Stimulated activated CD8-positive, alpha-beta memory T cell treated with anti-CD3 and anti-CD28 coated beads, Interleukin-15, amount 100 ng/mL, for 1 hour (primary cell): ENCODE data around the gene LEP.

Experiments
- DNase-seq: peaks from one replicate; pipeline ENCODE4 v3.0.0-alpha.2; 2020; ENCODE audit warnings: low read depth

LEP gene

GRCh38 chr7:128240696-128241386, at the start of gene LEP:
LEP (plus strand) TSS chr7:128241278; CDS start chr7:128252019, 10,741 bp downstream.
- no peak for DNase-seq

- DNase-seq = no peak
These were observed 48.5 kb upstream of the LEP start for GRCh38 chr7:128192497-128193142.

- DNase-seq = no peak
These were observed 46.4 kb upstream of the LEP start for GRCh38 chr7:128194533-128195282.

- no peak for DNase-seq
These were observed 43.5 kb upstream of the LEP start for GRCh38 chr7:128197589-128197988.

DNA sequence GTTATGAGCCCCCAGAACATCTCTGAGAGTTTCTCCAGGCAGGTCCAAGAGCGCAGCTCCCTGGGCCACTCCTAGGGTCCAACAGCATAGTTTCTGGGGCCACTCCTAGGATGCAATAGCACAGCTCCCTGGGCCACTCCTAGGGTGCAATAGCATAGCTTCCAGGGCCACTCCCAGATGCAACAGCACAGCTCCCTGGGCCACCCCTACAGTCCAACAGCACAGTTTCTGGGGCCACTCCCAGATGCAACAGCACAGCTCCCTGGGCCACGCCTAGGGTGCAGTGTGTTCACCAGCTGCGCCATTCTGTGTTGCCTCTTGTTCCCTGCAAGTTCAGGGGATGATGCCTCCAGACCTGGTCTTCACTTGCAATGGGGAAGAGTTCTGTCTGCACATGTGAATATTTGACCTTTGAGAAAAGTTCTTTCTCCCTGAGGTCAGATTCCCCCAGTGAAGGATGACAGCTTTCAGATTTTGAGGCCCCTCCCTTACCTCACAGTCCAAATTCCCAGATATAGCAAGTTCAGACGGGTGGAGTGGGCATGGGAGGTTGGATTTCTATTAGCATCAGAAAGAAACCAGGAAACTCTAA, 43.0 kb upstream of the LEP start:
- no peak for DNase-seq

DNA sequence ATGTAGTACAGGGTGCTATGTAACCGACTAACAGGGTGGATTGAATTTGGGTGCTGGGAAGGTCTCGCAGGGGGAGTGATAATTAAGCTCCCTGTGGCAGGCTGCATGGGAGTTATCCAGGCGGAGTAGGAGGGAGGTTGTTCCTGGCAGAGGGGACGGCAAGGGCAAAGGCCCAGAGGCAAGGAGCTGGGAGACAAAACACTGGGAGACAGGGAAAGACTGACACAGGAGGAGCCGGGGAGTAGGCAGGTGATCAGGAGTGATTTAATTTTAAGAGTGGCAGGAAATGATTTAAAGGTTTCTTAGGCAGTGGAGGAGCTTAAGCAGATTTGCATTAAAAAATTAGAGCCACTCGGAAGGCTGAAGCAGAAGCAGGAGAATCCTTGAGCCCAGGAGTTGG, 40.7 kb upstream of the LEP start:
- DNase-seq = no peak

GRCh38 chr7:128201067-128201689, 39.9 kb upstream of the LEP start:
- DNase-seq = no peak

- no peak for DNase-seq
These were observed 39.4 kb upstream of the LEP start for GRCh38 chr7:128201690-128202085.

- no peak for DNase-seq
These were observed 38.7 kb upstream of the LEP start for GRCh38 chr7:128202287-128202957.

DNA sequence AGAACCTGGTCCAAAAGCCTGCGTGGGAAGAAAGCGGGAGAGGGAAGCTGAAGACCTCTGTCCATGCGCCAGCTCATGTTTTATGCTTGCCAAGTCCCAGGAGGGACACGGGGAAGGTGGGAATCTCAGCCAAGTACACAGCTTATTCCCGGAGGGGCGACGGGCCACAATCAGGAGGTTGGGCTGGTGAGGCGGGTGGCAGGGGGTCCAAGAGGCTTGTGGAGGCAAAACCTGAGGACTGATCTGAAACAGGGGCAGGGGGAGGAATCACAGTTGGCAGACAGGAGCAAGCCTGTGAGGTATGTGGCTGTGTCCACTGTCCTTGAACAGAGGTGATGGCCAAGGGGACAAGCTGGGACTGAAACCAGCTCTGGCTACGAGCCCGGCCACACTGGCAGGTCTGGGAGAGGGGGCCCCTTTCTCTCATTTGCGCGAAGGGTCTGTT, 38.0 kb upstream of the LEP start:
- no peak for DNase-seq

DNA sequence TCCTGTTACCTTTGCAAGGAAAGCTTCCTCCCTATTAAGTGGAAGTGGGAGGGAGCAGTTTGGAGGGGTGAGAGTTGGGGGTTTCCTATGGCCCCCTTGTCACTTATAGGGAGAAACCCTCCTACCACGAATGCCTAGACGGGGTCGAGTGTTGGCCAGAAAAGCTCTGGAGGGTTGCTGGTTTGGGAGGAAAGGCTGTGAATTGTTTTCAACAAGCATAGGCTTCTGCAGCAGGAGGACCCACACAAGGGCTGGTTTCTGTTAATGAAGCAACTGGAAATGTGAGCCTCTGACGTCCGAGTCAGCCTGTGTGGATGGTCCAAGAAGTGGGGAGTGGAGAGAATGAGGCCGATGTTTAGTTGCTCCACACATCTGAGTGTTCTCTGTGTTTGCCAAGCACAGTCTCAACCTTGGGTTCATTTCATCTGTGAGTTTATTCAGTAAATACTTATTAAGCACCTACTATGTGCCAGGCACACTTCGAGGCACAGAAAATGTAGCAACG, 37.3 kb upstream of the LEP start:
- DNase-seq = no peak

GRCh38 chr7:128204455-128204854, 36.6 kb upstream of the LEP start:
- DNase-seq = no peak

GRCh38 chr7:128205068-128205467, 36.0 kb upstream of the LEP start:
- DNase-seq = no peak

GRCh38 chr7:128206017-128206746, 34.9 kb upstream of the LEP start:
- DNase-seq = no peak

DNA sequence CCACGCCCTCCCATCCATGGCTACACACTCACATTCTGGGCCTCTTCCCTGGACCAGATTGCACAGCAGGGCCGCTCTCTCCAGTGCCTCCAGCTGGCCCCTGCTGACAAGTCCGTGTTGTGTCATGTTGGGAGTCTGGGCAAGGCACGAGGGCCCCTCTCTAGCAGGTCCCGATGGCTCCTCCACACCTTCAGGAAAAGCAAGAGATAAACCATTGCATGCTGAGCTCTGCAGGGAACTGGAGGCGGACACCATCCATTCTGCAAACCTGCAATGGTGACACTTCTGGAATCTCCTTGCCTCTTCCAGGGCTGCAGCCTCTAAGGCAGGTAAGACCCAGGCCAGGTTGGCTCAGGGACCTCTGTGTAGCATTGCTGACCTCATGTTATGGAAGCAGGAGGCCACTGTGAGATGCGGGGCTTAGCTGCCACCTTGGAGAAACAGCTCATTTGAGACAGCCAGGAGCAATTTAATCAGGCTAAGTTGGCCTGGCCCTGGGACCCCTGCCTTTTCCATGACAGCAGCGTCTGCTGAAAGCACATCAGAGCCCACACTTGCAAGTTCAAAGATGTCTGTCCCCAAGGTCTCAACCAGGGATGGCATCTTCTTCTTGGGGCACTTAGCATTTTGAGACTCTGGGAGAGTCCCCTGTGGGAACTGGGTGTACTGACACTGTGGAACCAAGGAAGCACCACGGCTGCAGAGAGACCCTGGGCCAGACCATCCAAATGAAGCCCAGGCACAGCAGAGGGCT, 34.2 kb upstream of the LEP start:
- DNase-seq = no peak

- DNase-seq = no peak
These were observed 33.5 kb upstream of the LEP start for GRCh38 chr7:128207609-128208008.

- DNase-seq = peak; percentile 35
These were observed 31.6 kb upstream of the LEP start for GRCh38 chr7:128209229-128210035.

DNA sequence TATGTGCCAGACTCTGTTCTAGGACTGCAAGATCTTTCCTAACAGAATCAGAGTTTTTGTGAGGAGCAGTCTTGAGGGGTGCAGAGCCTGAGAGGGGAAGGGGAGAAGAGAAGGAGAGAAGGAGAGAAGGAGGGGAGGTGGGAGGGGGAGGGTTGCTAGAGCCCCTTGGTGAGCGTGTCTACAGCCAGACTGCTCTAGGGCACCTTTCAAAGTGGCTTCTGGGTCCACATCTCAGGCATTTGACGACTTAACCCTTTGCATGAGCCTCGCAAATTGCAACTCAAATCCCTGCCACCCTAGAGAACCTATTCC, 31.1 kb upstream of the LEP start:
- DNase-seq = no peak
